ENCODE measurements around the gene MAGEB2.
"Not testable (repeated sequence)": the region's sequence is repeated elsewhere in the genome, so short reads cannot be mapped to it uniquely, and the experiment has no call there.

Gene MAGEB2

DNA sequence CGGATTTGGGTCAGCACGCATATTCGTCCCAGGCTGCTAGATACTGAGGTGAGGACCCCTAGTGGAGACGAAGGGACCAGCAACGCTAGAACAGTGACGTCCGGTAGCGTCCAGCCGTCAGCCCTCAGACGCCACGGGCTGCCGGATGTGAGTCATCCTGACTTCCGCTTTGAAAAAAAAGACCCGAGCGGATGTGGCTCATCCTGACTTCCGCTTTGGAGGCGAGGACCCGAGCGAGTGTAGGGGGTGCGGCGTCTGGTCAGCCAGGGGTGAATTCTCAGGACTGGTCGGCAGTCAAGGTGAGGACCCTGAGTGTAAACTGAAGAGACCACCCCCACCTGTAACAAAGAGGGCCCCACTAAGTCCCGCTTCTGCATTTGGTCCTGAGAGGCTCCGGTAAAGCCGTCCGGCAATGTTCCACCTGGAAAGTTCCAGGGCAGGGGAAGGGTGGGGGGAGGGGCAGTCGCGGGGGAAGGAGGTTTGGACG is at the start of gene MAGEB2:
Gene MAGEB2 (plus strand): TSS at position 207 of the 487 bp plus-strand sequence. CDS start 3,018 bp downstream, outside the sequence.
- DNase-seq, result no peak

- DNase-seq, result no peak
These were observed 44.5 kb upstream of the MAGEB2 start for GRCh38 chrX:30170900-30171299.

DNA sequence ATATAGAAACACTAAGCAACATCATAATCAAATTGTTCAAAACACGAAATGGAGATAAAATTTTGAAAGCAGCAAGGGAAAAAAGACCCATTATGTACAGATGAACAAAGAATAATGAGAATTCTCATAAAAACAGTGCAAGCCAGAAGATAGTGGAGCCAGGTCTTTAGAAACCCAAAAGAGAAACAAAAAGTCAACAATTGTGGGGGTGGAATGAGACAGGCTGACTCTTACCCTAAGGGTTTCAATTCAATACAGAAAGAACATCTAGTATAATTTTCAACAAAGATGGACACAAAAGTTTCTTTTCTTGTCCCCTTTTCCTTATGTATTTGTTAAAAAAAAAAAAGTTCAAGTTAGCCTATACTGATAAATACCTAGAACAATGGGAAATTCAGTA is 34.0 kb upstream of the MAGEB2 start:
- DNase-seq, result no peak

DNA sequence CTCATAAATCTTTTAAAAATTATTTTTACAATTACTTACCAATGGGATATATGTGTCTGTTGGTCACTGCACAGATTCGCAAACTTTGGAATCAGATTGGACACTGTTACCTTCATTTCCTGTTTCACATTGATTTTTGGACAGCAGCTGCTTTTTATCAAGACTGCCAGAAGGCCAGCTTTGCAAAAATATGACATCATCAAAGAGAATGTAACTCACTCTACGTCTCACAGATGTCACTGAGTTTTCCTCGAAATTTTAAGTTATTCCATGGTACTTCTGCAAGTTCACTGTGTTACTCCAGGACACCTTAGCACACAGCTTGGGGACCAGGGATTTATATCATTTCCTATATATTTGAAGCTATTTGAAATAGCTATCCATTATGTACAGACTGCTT is 31.8 kb upstream of the MAGEB2 start:
- DNase-seq, result no peak

- no peak for DNase-seq
These were observed 24.9 kb upstream of the MAGEB2 start for GRCh38 chrX:30190426-30190825.

- DNase-seq, result not testable (repeated sequence)
These were observed 21.5 kb upstream of the MAGEB2 start for GRCh38 chrX:30193910-30194309.

GRCh38 chrX:30196322-30196721 is 19.0 kb upstream of the MAGEB2 start:
- no peak for DNase-seq

DNA sequence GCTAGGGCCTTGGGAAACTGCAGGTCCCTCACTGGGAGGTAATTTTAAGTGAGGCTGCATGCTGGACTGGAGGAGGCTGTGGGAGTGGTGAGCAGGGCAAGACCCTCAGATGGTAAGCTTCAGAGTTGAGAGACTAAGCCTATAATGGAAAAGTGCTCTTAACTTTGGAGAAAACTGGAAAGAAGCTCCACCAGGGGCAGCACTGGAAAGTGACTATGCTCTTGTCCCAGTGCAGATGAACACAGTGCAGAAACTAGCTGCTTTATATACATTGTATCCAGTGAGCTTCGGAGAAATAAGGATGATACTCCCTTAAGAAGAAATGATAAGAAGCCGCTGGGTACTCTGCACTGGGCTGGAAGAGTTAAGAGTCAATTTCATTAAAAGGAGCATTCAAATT is 3.2 kb upstream of the MAGEB2 start:
- no peak for DNase-seq

- no peak for DNase-seq
These were observed 2.1 kb downstream of the MAGEB2 start for GRCh38 chrX:30217465-30217864.

DNA sequence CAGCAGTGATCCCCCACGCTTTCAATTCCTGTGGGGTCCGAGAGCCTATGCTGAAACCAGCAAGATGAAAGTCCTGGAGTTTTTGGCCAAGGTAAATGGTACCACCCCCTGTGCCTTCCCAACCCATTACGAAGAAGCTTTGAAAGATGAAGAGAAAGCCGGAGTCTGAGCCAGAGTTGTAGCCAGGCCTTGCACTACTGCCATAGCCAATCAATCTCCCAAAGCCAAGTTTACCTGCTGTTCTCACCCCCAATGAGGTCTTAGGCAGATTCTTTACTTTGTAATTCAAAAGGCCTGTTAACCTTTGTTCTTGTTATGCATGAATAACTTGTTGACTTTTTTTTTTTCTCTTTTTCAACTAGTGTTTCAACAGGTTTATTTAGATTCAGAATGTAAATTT is 4.0 kb downstream of the MAGEB2 start:
- no peak for DNase-seq

DNA sequence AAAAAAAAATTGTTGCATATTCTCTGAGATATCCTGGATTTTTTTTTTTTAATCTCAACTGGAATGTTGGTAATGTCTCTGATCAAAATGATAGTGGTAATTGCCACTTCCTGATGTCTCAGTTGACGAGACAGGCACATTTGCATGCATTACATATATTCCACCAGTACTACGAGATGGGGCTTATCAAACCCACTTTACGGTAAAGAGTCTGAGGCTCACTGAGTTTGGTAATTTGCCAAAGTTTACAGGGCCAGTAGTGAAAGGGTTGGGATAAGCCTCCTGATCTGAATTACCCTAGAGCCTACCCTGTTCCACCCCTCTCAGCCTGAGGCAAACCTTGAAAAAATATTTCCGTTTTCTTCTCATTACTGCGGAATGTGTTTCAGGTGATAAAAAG is 5.3 kb downstream of the MAGEB2 start:
- no peak for DNase-seq

DNA sequence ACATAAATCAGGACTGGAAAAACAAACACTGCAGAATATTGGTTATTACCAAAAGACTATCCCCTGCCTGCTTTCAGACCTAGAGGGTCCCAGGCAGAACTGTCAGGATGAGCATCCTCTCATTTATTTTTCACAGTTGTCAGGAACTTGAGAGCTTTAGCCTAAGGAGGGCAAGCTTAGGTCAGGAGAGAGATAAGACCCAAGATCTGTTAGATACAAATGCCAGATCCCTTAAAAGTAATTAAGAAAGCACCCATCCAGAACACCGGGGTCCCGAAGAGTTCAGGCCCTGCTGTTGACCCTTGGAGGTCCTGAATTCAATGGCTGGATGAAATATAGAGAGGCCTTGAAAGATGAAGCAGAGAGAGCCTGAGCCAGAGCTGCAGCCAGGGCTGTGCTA is 9.2 kb downstream of the MAGEB2 start:
- DNase-seq, result no peak

GRCh38 chrX:30228526-30228925 is 13.2 kb downstream of the MAGEB2 start:
- no peak for DNase-seq

GRCh38 chrX:30230395-30230794 is 15.0 kb downstream of the MAGEB2 start, which contains the start of gene MAGEB3:
Gene MAGEB3, plus strand, starts transcription at chrX:30230657. Its CDS starts 5,268 bp downstream, at chrX:30235925.
- DNase-seq, result no peak

DNA sequence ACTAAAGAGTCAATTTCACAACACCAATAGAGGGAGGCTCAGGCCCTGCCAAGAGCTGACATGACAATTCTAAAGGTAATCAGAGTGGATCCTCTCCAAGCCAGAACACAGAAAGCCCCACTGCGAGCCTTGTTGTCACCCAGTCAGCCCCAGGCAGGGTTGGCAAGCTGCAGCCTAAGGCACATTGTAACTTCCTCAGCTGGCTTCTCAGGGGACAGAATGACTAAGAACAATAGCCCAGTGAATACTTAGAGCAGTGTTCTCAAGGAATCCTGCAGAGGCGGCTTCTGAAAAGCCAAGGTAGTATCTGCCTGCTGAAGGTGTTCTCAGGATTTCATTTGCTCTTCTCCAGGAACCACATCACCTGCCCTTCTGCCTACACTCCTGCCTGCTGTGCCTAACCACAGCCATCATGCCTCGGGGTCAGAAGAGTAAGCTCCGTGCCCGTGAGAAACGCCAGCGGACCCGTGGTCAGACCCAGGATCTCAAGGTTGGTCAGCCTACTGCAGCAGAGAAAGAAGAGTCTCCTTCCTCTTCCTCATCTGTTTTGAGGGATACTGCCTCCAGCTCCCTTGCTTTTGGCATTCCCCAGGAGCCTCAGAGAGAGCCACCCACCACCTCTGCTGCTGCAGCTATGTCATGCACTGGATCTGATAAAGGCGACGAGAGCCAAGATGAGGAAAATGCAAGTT is 26.5 kb downstream of the MAGEB2 start, which contains the start of gene MAGEB4:
Gene MAGEB4 (plus strand): TSS at position 277 of the 692 bp plus-strand sequence. CDS start 136 bp downstream, at position 413.
- no peak for DNase-seq

DNA sequence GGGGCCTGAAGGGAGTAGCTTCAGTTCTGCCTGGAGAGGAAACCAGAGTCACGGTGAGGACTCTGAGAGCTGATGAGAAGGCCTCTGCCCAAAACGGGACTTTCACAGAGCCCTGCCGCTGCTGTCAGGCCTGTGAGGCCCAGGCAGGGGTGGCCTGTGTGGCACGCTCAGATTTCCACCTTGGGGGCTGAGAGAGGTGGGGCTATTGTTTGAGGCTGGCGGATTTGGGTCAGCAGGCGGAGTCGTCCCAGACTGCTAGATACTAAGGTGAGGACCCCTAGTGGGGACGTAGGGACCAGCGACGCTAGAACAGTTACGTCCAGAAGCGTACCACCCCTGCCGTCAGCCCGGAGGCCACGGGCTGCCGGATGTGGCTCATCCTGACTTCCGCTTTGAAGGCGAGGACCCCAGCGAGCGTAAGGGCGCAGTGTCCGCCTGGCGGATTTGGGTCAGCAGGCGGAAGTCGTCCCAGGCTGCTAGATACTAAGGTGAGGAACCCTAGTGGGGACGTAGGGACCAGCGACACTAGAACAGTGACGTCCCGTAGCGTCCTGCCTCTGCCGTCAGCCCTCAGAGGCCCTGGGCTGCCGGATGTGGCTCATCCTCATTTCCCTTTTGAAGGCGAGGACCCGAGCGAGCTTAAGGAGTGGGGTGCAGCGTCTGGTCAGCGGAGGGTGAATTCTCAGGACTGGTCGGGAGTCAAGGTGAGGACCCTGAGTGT is 31.6 kb downstream of the MAGEB2 start, which contains the start of gene MAGEB1:
Gene MAGEB1 (plus strand): TSS at position 378 of the 721 bp plus-strand sequence. CDS start 3,348 bp downstream, outside the sequence.
- DNase-seq, result no peak

DNA sequence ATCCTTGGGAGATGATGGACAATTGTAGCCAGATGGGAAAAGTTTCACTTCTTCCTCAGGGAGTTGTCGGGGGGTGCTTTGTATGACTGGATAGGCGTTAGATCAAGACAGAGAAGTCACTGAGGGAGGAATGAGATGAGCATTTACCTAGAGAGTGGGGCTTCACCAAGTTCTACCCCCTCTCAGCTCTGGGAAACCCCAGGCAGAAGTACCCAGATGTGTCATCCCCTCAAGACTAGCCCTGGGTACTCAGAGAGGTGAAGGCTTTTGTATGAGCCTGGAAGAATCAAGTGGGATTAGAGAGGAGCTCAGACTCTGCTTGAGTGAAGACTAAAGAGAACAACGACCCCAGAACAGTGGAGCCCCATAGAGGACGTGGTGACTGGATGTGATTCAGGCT is 33.5 kb downstream of the MAGEB2 start:
- DNase-seq, result no peak

DNA sequence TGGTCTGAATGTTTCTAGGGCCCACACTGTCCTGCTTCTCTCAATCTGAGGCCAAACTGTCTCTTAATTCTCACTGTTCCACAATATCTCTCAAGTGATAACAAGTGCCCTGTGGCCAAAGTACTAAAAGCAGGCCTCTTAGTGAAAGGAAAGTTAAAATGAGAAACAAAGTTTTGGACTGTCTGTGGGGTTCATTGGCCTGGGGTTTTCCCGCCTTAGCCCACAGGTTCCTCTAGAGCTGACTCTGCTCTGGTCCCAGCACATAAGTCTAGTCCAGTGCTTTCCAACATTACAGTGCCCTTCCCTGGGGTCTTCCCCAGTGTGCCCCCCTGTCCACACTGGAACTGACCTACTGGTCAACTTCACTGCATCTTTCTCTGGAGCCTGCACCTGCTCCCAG is 37.9 kb downstream of the MAGEB2 start:
- DNase-seq, result no peak

DNA sequence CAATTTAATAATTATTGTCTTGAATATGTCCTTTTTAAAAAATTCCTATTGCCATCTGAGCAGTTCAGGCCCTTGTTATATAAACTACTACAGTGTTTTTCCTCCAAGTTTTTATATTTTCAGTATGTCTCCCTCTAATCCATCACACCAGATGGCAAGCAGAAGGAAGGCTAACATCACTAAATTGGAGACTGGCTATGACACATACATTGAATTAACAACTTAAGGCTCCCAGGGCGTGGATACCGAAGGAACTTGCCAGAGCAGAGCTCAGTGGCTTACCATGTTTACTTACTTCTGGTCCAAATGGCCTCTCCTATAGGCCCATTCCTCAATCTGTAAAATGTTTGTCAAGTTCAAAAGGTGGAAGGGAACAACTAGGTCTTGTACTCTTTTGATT is 44.6 kb downstream of the MAGEB2 start:
- no peak for DNase-seq

- DNase-seq, result no peak
These were observed 45.6 kb downstream of the MAGEB2 start for GRCh38 chrX:30261012-30261411.

DNA sequence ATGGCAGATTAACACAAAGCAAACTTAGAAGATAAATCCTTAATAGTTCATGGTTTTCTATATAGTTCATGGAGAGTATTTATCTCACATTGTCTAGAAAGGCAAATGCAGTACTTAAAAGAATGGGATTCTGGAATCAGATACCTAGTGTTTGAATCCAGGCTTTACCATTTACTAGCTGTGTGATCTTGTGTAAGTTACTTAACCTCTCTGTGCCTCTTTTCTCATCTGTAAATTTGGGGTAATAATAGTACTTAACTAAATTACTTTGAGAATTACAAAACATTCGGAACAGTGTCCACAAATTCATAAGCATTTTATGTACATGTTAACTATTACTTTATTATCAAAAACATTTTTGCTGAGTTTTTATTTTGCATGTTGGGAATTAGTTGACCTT is 47.4 kb downstream of the MAGEB2 start:
- DNase-seq, result no peak
